Renal cortex interstitium (tissue), 11 donors: ENCODE measurements around the gene ROMO1. TPM values are rescaled to one million over a fixed set of nuclear protein-coding genes. Genes with fewer than 3 reads are reported as not detected.
"Not testable (repeated sequence)": the region's sequence is repeated elsewhere in the genome, so short reads cannot be mapped to it uniquely, and the experiment has no call there.

Experiments used
- DNase-seq, 11 donors: peaks; one replicate each; pipeline ENCODE4 v3.0.0-alpha.2; 2013; ENCODE audit warnings: low read depth in 9 of 11, low spot score in 4 of 11; ENCODE audit errors: extremely low read depth in 1 of 11
- polyA plus RNA-seq, 3 donors: library from polyadenylated mRNA; unstranded; fragments of 120-200 nt; gene quantifications; one replicate each; pipeline ENCODE4 v1.2.1, GENCODE V29; 2013; ENCODE audit not compliant: insufficient read length in 3 of 3

ROMO1 gene
- polyA plus RNA-seq, 3 donors, result 56.5 to 89.9 (median 89.0) TPM

- DNase-seq, result no peak
Measured at GRCh38 chr20:35734777-35735649, 35.8 kb downstream of the ROMO1 start.

GRCh38 chr20:35735826-35736470, 36.7 kb downstream of the ROMO1 start:
- DNase-seq, result no peak

DNA sequence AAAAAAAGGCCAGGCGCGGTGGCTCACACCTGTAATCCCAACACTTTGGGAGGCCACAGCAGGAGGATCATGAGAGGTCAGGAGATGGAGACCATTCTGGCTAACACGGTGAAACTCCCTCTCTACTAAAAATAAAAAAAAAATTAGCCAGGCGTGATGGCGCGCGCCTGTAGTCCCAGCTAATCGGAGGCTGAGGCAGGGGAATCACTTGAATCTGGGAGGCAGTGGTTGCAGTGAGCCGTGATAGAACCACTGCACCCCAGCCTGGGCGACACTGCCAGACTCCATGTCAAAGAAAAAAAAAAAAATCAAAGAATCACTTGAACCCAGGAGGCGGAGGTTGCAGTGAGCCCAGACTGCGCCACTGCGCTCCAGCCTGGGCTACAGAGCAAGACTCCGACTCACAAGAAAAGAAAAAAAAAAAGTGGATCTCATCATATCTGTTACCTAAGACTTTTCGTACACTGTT, 38.7 kb downstream of the ROMO1 start:
- DNase-seq, result no peak

- DNase-seq, result no peak
Measured at GRCh38 chr20:35738410-35739179, 39.4 kb downstream of the ROMO1 start.

DNA sequence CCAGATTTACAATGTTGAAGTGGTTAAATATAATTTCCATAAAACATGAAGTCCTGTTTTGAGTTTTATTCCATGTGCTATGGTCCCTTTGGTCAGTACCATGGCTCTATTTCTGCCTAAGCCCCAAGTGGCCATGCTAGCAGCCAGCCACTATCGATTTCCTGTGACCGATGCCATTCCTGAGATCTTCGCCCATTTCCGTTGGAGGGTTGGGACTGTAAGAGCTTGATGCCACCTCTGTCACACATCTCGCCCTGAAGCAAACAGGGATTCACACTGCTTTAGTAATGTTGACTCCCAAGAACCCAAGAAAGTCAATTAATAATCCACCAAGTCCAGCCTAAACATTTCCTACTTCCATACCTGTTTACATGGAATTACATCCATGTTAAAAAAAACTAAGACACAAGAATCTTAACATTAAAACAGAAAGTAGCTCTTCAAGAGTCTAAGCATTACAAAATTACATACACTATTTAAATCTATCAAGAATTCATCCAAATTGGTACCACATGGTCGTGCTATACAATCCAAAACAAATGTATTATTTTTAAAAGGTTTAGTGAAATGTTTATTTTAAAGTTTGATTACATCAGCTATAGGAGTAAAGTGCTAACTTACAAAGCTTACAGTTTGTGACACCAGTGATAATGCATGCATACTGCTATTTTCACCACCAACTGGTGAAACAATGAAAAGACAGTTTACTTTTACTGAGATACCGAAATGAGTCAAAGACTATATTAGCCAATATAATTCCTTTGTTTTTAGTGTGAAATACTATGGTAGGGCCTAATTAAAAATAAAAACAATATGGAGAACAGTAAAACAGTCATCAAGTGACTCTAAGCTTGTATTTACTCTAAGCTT, 40.3 kb downstream of the ROMO1 start:
- peak in 1 of 11 donors; percentile 9 for DNase-seq

DNA sequence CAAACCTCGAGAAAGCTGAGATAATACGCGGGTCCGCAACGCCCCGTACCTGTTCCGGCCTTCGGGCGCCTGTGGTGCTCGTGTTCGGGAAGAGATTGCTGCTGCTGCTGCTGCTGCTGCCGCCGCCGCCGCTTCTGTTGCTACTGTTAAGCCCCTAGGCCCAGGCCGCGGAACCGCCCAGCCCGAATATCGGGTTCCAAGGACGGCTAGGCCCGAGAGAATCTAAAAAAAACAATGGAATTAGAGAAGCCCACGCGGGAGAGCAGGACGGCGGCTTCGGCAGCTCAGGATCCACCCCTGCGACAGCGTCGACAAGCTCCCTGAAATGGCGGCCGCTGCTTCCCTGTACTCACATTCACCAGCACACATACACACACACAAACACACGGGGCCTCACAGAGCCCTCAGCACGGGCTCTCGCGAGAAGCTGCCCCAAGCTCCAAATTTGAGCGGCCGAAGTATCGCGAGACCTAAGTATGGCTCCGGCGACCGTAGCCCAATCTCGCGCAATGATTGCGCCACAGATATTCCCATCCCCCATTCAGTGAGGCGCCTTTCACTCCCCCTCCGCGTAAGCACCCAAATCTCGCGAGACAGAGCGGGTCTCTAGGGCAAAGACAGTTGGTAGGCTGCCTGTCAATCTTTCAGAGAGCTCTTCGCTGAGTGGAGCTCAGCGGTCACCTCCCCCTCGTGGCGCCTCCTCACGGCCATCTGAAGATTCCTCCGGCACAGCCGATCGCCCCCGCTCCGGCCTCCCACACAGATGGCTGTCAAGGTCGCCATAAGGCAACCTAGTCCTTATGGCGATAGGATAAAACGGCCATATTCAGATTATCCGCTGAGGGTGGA, 42.9 kb downstream of the ROMO1 start, which contains the start of gene RBM39:
Gene RBM39 (minus strand): TSS at position 369 of the 849 bp plus-strand sequence. CDS start 1,386 bp downstream, outside the sequence.
- peak; percentile 100 for DNase-seq

- DNase-seq, result peak in 5 of 11 donors; percentile 15 to 25 (median 19)
Measured at GRCh38 chr20:35742741-35743523, 43.7 kb downstream of the ROMO1 start.

DNA sequence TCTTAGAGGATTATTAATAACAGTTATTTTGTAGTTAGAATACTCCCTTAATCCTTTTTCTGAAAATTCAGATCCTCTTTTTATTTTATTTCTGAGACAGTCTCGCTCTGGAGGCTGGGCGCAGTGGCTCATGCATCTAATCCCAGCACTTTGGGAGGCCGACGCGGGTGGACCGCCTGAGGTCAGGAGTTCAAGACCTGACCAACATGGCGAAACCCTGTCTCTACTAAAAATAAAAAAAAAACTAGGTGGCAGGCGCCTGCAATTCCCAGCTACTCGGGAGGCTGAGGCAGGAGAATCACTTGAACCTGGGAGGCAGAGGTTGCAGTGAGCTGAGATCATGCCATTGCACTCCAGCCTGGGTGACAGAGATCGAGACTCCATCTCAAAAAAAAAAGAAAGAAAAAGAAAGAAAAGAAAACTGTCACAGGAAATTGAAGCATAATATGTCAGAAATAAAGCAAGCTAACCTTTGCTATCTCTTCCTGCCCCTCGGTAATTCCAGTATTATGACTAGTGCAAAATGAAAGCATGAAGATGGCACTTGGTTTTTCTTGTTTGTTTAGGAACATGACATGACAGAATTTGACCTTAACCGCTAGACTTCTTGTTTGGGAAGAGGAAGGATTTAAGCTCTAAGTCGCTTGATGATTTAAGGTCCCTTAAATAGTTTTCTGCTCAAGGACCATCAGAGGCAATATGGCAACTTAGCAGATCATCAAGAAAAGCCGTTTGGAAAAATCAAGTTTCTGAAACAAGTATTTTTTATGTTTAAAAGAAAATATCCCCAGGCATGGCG, 44.7 kb downstream of the ROMO1 start:
- peak in 1 of 11 donors; percentile 18 for DNase-seq

DNA sequence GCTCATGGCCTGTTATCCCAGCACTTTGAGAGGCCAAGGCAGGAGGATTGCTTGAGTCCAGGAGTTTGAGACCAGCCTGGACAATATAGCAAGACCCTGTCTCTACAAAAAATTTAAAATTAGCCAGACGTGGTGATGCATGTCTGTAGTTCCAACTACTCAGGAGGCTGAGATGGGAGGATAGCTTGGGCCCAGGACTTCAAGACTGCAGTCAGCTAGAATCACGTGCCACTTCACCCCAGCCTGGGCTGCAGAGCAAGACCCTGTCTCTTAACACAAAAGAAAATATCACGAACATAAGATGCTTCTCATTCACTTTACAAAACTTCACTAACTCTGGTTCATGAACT, 45.3 kb downstream of the ROMO1 start:
- DNase-seq, result not testable (repeated sequence)

Other genes with a start within 250 kb of the ROMO1 start
- gene CEP250, start 243.8 kb upstream of the ROMO1 start, polyA plus RNA-seq, result 10 to 100 TPM; 50.7 to 63.7 (median 54.0) TPM
- under 1 TPM in 1 of 3 donors, not detected in 2; 0.15 TPM for gene C20orf173, start 169.8 kb upstream of the ROMO1 start, polyA plus RNA-seq
- 100 to 1,000 TPM; 348 to 352 (median 349) TPM for gene ERGIC3, start 157.3 kb upstream of the ROMO1 start, polyA plus RNA-seq
- 1 to 10 TPM; 3.6 to 8.1 (median 4.9) TPM for gene SPAG4, start 83.6 kb upstream of the ROMO1 start, polyA plus RNA-seq
- gene CPNE1, start 34.5 kb upstream of the ROMO1 start, polyA plus RNA-seq, result 100 to 1,000 TPM; 159 to 217 (median 165) TPM
- 100 to 1,000 TPM in 1 of 3 donors, 10 to 100 TPM in 2; 93.6 to 113 (median 95.4) TPM for gene RBM12, start 34.5 kb upstream of the ROMO1 start, polyA plus RNA-seq
- gene NFS1, start 53 bp upstream of the ROMO1 start, polyA plus RNA-seq, result 10 to 100 TPM; 26.2 to 30.2 (median 29.7) TPM
- 100 to 1,000 TPM; 523 to 699 (median 635) TPM for gene RBM39, start 42.9 kb downstream of the ROMO1 start, polyA plus RNA-seq
- gene PHF20, start 72.6 kb downstream of the ROMO1 start, polyA plus RNA-seq, result 10 to 100 TPM; 30.3 to 44.4 (median 38.5) TPM